Measurements from ENCODE around the gene CA4. TPM values are rescaled to one million over a fixed set of nuclear protein-coding genes. Genes with fewer than 3 reads are reported as not detected.

Gene CA4
- total and polyA plus RNA-seq, 10 of the 15 experiments (the other 5 are each of a cell fraction or from before 2014, with no cell fraction given), result 0.13 to 0.31 TPM; not detected in 8

DNA sequence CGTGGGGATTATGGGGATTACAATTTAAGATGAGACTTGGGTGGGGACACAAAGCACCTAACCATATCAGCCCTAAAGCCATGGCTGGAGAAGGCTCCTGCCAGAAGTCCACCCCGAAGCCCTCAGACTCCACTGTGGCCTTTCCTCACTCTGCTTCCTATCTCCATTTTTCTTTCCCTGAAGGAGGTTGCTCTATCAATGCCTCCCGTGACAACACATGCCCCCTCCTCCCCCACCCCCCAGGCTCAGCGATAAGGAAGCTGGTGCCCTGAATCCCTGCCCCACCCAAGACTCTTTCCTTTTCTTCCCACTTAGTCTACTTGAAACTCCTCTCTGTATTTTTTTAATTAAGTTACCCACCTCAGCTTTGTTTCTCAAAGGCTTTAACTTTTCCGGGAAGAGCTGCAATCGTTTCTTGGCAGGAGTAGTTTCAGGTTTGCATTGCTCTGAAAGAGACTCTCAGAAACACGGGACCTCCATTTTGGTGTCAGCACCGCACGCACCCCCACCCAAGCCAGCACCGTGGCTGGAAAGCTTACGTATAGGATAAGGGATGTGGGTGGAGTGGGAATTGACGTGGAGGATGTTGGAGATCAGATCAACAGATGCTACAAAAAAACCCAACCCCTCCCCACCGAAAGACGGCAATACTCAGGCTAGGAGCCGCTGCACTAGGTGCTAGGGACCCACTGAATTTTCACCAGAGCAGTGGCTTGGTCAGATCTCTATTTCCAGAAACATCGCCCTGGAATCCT lies 15.2 kb upstream of the CA4 start:
- H3K9ac ChIP-seq (ENCODE audit: control insufficient read depth, insufficient read depth, low read length), result peak overlapping the region; percentile 58
- BruUV-seq (replicated peaks), result TSS peak; percentile 69
- H3K79me2 ChIP-seq (ENCODE audit: control insufficient read depth, insufficient read depth, low read length), result no peaks in the 10 kb centered on the region
- 7% methylated on average over 15 of the region's 16 CpGs for WGBS (ENCODE audit: insufficient coverage, insufficient replicate concordance, low lambda C conversion rate, missing lambda C conversion rate)
- ChIA-PET SMC1A (ENCODE audit: uncharacterized antibody, unreplicated experiment) (no interaction called here), RAD21 (ENCODE audit: unreplicated experiment) (no interaction called here), POLR2A (interaction anchor here (0.6 kb wide), 2 partner anchors 284 to 504 kb away, joined by 4 to 5 read pairs; no protein-coding TSS in a partner anchor), CTCF (interaction anchor here (0.6 to 1.5 kb wide), 2 partner anchors 9 to 46 kb away, joined by 3 to 5 read pairs; no protein-coding TSS in a partner anchor)
- H3K9me3 ChIP-seq (replicated peaks; ENCODE audit: control insufficient read depth, insufficient read depth, low read length), result no peaks in the 10 kb centered on the region
- peak; percentile 35; the same call in 1 of the 2 replicates for TF ChIP-seq YY1 (IDR thresholded peaks at IDR 0.05; ENCODE audit: low read depth, low read length)
- no peak for TF ChIP-seq SRF (IDR thresholded peaks at IDR 0.05; ENCODE audit: low read depth in 2 of 2, low read length in 2 of 2)
- H4K20me1 ChIP-seq (ENCODE audit: control insufficient read depth, insufficient read depth), result no peaks in the 10 kb centered on the region
- intact Hi-C loops (cut with micrococcal nuclease; ENCODE audit: unreplicated experiment), result no loop called here
- ATAC-seq (peak; percentile 12), DNase-seq (ENCODE audit: low read depth, low spot score) (no peak), FAIRE-seq (no peak)
- peak overlapping the region; percentile 64 for H3K4me3 ChIP-seq
- peak overlapping the region; percentile 75 for H2AFZ ChIP-seq (ENCODE audit: control insufficient read depth, low read depth, low read length)
- H3K36me3 ChIP-seq (ENCODE audit: control insufficient read depth in 2 of 2, insufficient read depth in 2 of 2, low read length in 1 of 2), result no peaks in the 10 kb centered on the region
- H3K4me2 ChIP-seq (ENCODE audit: control insufficient read depth, insufficient read depth), result peak overlapping the region; percentile 80
- H3K27me3 ChIP-seq (replicated peaks in 1 of 2; ENCODE audit: control insufficient read depth in 2 of 2, insufficient read depth in 2 of 2, low read length in 1 of 2), result peaks cover 0 to 4% of the 10 kb centered on the region in 2 experiments; a peak in 2 of 4 replicates
- H3K27ac ChIP-seq (ENCODE audit: control insufficient read depth, insufficient read depth), result no peak overlapping the region
- no peaks in the 10 kb centered on the region for H3K4me1 ChIP-seq (ENCODE audit: control insufficient read depth, insufficient read depth, low read length)
- in situ Hi-C loops (cut with MboI), result loop anchor here (25.0 kb wide), 1 partner anchor 503 kb away; no protein-coding TSS in a partner anchor

DNA sequence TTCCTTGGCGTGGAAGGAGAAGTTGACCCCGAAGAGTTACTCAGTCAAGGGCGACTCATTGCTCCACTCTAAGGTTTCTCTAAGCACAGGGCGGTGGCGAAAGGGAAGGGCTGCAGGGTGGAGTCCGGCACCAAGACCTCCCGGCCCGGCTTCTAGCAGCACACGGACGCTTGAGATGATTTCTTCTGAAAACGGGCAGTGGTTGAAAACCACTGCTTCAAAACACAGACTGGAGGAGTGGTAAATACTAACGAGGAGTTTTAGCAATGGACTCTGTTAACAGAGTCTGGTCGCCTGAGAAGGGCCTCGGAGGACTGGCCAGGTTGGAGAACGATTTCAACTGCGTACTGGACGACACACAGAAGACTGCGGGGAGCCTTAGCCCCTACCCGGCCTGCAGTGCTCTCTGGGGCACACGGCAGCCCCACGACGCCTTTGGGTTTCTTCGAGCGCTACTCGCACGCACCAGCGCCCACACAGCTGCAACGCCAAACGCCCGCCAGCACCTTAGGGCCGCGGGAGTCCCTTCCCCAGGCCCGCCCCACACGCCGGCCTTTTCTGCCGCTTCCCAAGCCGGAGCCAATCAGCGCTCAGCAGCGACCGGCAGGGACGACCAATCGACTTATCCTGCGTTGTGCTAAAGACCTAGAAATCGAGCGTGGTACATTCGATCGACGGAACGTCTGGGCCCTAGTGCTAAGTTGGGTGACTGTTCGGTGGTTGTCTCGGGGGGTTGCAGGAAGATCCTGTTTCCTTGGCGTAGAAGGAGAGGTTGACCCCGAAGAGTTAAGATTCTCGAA lies 14.4 kb upstream of the CA4 start:
- intact Hi-C loops (cut with micrococcal nuclease; ENCODE audit: unreplicated experiment), result no loop called here
- BruUV-seq (replicated peaks), result no TSS peak
- in situ Hi-C loops (cut with MboI), result loop anchor here (25.0 kb wide), 1 partner anchor 502 kb away; no protein-coding TSS in a partner anchor
- TF ChIP-seq, protein P1, sequence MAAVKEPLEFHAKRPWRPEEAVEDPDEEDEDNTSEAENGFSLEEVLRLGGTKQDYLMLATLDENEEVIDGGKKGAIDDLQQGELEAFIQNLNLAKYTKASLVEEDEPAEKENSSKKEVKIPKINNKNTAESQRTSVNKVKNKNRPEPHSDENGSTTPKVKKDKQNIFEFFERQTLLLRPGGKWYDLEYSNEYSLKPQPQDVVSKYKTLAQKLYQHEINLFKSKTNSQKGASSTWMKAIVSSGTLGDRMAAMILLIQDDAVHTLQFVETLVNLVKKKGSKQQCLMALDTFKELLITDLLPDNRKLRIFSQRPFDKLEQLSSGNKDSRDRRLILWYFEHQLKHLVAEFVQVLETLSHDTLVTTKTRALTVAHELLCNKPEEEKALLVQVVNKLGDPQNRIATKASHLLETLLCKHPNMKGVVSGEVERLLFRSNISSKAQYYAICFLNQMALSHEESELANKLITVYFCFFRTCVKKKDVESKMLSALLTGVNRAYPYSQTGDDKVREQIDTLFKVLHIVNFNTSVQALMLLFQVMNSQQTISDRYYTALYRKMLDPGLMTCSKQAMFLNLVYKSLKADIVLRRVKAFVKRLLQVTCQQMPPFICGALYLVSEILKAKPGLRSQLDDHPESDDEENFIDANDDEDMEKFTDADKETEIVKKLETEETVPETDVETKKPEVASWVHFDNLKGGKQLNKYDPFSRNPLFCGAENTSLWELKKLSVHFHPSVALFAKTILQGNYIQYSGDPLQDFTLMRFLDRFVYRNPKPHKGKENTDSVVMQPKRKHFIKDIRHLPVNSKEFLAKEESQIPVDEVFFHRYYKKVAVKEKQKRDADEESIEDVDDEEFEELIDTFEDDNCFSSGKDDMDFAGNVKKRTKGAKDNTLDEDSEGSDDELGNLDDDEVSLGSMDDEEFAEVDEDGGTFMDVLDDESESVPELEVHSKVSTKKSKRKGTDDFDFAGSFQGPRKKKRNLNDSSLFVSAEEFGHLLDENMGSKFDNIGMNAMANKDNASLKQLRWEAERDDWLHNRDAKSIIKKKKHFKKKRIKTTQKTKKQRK (IDR thresholded peaks at IDR 0.05; ENCODE audit: low read depth, low read length), result no peak
- no peak for TF ChIP-seq GATAD2B (conservative IDR thresholded peaks at IDR 0.05; ENCODE audit: low read depth)
- TF ChIP-seq LARP7 (IDR thresholded peaks at IDR 0.05), result no peak
- no peak for TF ChIP-seq HDGF (IDR thresholded peaks at IDR 0.05)
- no peak for TF ChIP-seq KDM1A (IDR thresholded peaks at IDR 0.05; ENCODE audit: borderline replicate concordance)
- peak in 1 of 2 experiments; percentile 50; a peak in 1 of 3 replicates for TF ChIP-seq EGR1 (IDR thresholded peaks at IDR 0.05; ENCODE audit: borderline replicate concordance in 1 of 2, low read depth in 2 of 2, low read length in 2 of 2)
- TF ChIP-seq POLR2A (IDR thresholded peaks at IDR 0.05; ENCODE audit: low read depth, low read length), result peak; percentile 80

More for the DNA sequence above, 14.4 kb upstream of the CA4 start:
- H3K4me2 ChIP-seq (ENCODE audit: control insufficient read depth, insufficient read depth), result peak overlapping the region; percentile 80
- no peaks in the 10 kb centered on the region for H3K79me2 ChIP-seq (ENCODE audit: control insufficient read depth, insufficient read depth, low read length)
- WGBS (ENCODE audit: insufficient coverage, insufficient replicate concordance, low lambda C conversion rate, missing lambda C conversion rate), result 5% methylated on average over 54 of the region's 54 CpGs
- H3K36me3 ChIP-seq (ENCODE audit: control insufficient read depth in 2 of 2, insufficient read depth in 2 of 2, low read length in 1 of 2), result no peaks in the 10 kb centered on the region
- peak; percentile 97 for ATAC-seq
- no peaks in the 10 kb centered on the region for H4K20me1 ChIP-seq (ENCODE audit: control insufficient read depth, insufficient read depth)
- H3K9ac ChIP-seq (ENCODE audit: control insufficient read depth, insufficient read depth, low read length), result peak overlapping the region; percentile 58
- peak overlapping the region; percentile 4; the same call in 1 of the 2 replicates for H3K27ac ChIP-seq (ENCODE audit: control insufficient read depth, insufficient read depth)
- peak; percentile 44 for DNase-seq (ENCODE audit: low read depth, low spot score)
- peak overlapping the region; percentile 75 for H2AFZ ChIP-seq (ENCODE audit: control insufficient read depth, low read depth, low read length)
- ChIA-PET POLR2A (interaction anchor here (0.6 kb wide), 3 partner anchors 282 to 503 kb away, joined by 3 to 5 read pairs (median 4); no protein-coding TSS in a partner anchor), SMC1A (ENCODE audit: uncharacterized antibody, unreplicated experiment) (interaction anchor here (1.1 kb wide), 1 partner anchor 64 kb away, joined by 3 read pairs; no protein-coding TSS in a partner anchor), CTCF (no interaction called here), RAD21 (ENCODE audit: unreplicated experiment) (no interaction called here)
- no peaks in the 10 kb centered on the region for H3K9me3 ChIP-seq (replicated peaks; ENCODE audit: control insufficient read depth, insufficient read depth, low read length)
- peak overlapping the region; percentile 64 for H3K4me3 ChIP-seq
- no peaks in the 10 kb centered on the region for H3K4me1 ChIP-seq (ENCODE audit: control insufficient read depth, insufficient read depth, low read length)
- peak; percentile 81 for FAIRE-seq
- peaks cover 0 to 4% of the 10 kb centered on the region in 2 experiments; a peak in 2 of 4 replicates for H3K27me3 ChIP-seq (replicated peaks in 1 of 2; ENCODE audit: control insufficient read depth in 2 of 2, insufficient read depth in 2 of 2, low read length in 1 of 2)
